T-helper 1 cell treated with Interleukin-12 subunit alpha and Interleukin-12 subunit beta and Interleukin-4 antibody, amounts not matched to agents 30 μg/mL and 1 μg/mL, for 36 hours (primary cell): ENCODE results near the gene REXO4.
"Not testable (repeated sequence)": the region's sequence is repeated elsewhere in the genome, so short reads cannot be mapped to it uniquely, and the experiment has no call there.

Experiments used
- H3K27ac Mint-ChIP-seq: one replicate; pipeline ENCODE4 v1.8.0; 2021; ENCODE audit warnings: mild to moderate bottlenecking, mixed read lengths
- H3K27me3 Mint-ChIP-seq: one replicate; pipeline ENCODE4 v1.8.0; 2021; ENCODE audit warnings: low read depth, mixed read lengths
- H3K36me3 Mint-ChIP-seq: one replicate; pipeline ENCODE4 v1.8.0; 2021; ENCODE audit warnings: low read depth, mixed read lengths
- H3K4me1 Mint-ChIP-seq: one replicate; pipeline ENCODE4 v1.8.0; 2021; ENCODE audit warnings: low read depth, mixed read lengths
- H3K4me3 Mint-ChIP-seq: one replicate; pipeline ENCODE4 v1.8.0; 2021; ENCODE audit warnings: mild to moderate bottlenecking, moderate library complexity, mixed read lengths
- H3K9me3 Mint-ChIP-seq: one replicate; pipeline ENCODE4 v1.8.0; 2021; ENCODE audit warnings: mixed read lengths

The REXO4 gene

GRCh38 chr9:133394687-133395271 is 23.0 kb downstream of the REXO4 start:
- no peaks in the 10 kb centered on the region for H3K4me1 Mint-ChIP-seq
- H3K9me3 Mint-ChIP-seq = no peaks in the 10 kb centered on the region
- H3K27me3 Mint-ChIP-seq = no peaks in the 10 kb centered on the region
- no peak overlapping the region for H3K4me3 Mint-ChIP-seq
- no peak overlapping the region for H3K27ac Mint-ChIP-seq
- no peaks in the 10 kb centered on the region for H3K36me3 Mint-ChIP-seq

GRCh38 chr9:133393399-133393798 is 24.4 kb downstream of the REXO4 start:
- Mint-ChIP-seq H3K4me3 (no peak overlapping the region), H3K27me3 (no peaks in the 10 kb centered on the region), H3K4me1 (no peaks in the 10 kb centered on the region), H3K9me3 (no peaks in the 10 kb centered on the region), H3K36me3 (no peaks in the 10 kb centered on the region), H3K27ac (no peak overlapping the region)

GRCh38 chr9:133392308-133392707 is 25.5 kb downstream of the REXO4 start:
- H3K27me3 Mint-ChIP-seq, H3K36me3 Mint-ChIP-seq, H3K27ac Mint-ChIP-seq, H3K9me3 Mint-ChIP-seq, H3K4me1 Mint-ChIP-seq, H3K4me3 Mint-ChIP-seq: not testable (repeated sequence)

- not testable (repeated sequence) for H3K4me3 Mint-ChIP-seq, H3K27ac Mint-ChIP-seq, H3K36me3 Mint-ChIP-seq, H3K27me3 Mint-ChIP-seq, H3K4me1 Mint-ChIP-seq, H3K9me3 Mint-ChIP-seq
These were observed 26.4 kb downstream of the REXO4 start for GRCh38 chr9:133391449-133391848.

GRCh38 chr9:133390713-133391112 is 27.1 kb downstream of the REXO4 start:
- H3K4me3 Mint-ChIP-seq = no peak overlapping the region
- H3K9me3 Mint-ChIP-seq = no peaks in the 10 kb centered on the region
- no peaks in the 10 kb centered on the region for H3K27me3 Mint-ChIP-seq
- H3K27ac Mint-ChIP-seq = no peak overlapping the region
- no peaks in the 10 kb centered on the region for H3K36me3 Mint-ChIP-seq
- no peaks in the 10 kb centered on the region for H3K4me1 Mint-ChIP-seq

- no peaks in the 10 kb centered on the region for H3K9me3 Mint-ChIP-seq
- H3K36me3 Mint-ChIP-seq = no peaks in the 10 kb centered on the region
- H3K27ac Mint-ChIP-seq = no peak overlapping the region
- H3K4me1 Mint-ChIP-seq = no peaks in the 10 kb centered on the region
- no peak overlapping the region for H3K4me3 Mint-ChIP-seq
- no peaks in the 10 kb centered on the region for H3K27me3 Mint-ChIP-seq
These were observed 28.2 kb downstream of the REXO4 start for GRCh38 chr9:133389562-133389961.

GRCh38 chr9:133389025-133389557 is 28.7 kb downstream of the REXO4 start:
- Mint-ChIP-seq H3K27me3 (no peaks in the 10 kb centered on the region), H3K4me1 (no peaks in the 10 kb centered on the region), H3K4me3 (no peak overlapping the region), H3K27ac (no peak overlapping the region), H3K9me3 (no peaks in the 10 kb centered on the region), H3K36me3 (no peaks in the 10 kb centered on the region)

- H3K4me1 Mint-ChIP-seq = no peaks in the 10 kb centered on the region
- no peaks in the 10 kb centered on the region for H3K9me3 Mint-ChIP-seq
- H3K4me3 Mint-ChIP-seq = no peak overlapping the region
- H3K27ac Mint-ChIP-seq = no peak overlapping the region
- no peaks in the 10 kb centered on the region for H3K27me3 Mint-ChIP-seq
- no peaks in the 10 kb centered on the region for H3K36me3 Mint-ChIP-seq
These were observed 30.1 kb downstream of the REXO4 start for GRCh38 chr9:133387680-133388079.

GRCh38 chr9:133386338-133386737 is 31.5 kb downstream of the REXO4 start:
- no peaks in the 10 kb centered on the region for H3K27me3 Mint-ChIP-seq
- H3K9me3 Mint-ChIP-seq = no peaks in the 10 kb centered on the region
- H3K27ac Mint-ChIP-seq = no peak overlapping the region
- no peak overlapping the region for H3K4me3 Mint-ChIP-seq
- no peaks in the 10 kb centered on the region for H3K4me1 Mint-ChIP-seq
- H3K36me3 Mint-ChIP-seq = no peaks in the 10 kb centered on the region

GRCh38 chr9:133385452-133385851 is 32.4 kb downstream of the REXO4 start:
- Mint-ChIP-seq H3K36me3 (no peaks in the 10 kb centered on the region), H3K4me1 (no peaks in the 10 kb centered on the region), H3K27ac (no peak overlapping the region), H3K4me3 (no peak overlapping the region), H3K9me3 (no peaks in the 10 kb centered on the region), H3K27me3 (no peaks in the 10 kb centered on the region)

- no peaks in the 10 kb centered on the region for H3K36me3 Mint-ChIP-seq
- no peaks in the 10 kb centered on the region for H3K27me3 Mint-ChIP-seq
- no peak overlapping the region for H3K27ac Mint-ChIP-seq
- no peaks in the 10 kb centered on the region for H3K4me1 Mint-ChIP-seq
- H3K9me3 Mint-ChIP-seq = no peaks in the 10 kb centered on the region
- H3K4me3 Mint-ChIP-seq = no peak overlapping the region
These were observed 33.0 kb downstream of the REXO4 start for GRCh38 chr9:133384736-133385321.

GRCh38 chr9:133383438-133383837 is 34.4 kb downstream of the REXO4 start:
- H3K27me3 Mint-ChIP-seq = no peaks in the 10 kb centered on the region
- H3K9me3 Mint-ChIP-seq = no peaks in the 10 kb centered on the region
- H3K4me1 Mint-ChIP-seq = no peaks in the 10 kb centered on the region
- no peaks in the 10 kb centered on the region for H3K36me3 Mint-ChIP-seq
- no peak overlapping the region for H3K4me3 Mint-ChIP-seq
- H3K27ac Mint-ChIP-seq = no peak overlapping the region

- H3K4me1 Mint-ChIP-seq = no peaks in the 10 kb centered on the region
- H3K27me3 Mint-ChIP-seq = no peaks in the 10 kb centered on the region
- no peaks in the 10 kb centered on the region for H3K36me3 Mint-ChIP-seq
- H3K4me3 Mint-ChIP-seq = no peak overlapping the region
- no peaks in the 10 kb centered on the region for H3K9me3 Mint-ChIP-seq
- H3K27ac Mint-ChIP-seq = no peak overlapping the region
These were observed 35.2 kb downstream of the REXO4 start for GRCh38 chr9:133382507-133383141.

- Mint-ChIP-seq H3K4me1 (no peaks in the 10 kb centered on the region), H3K4me3 (no peak overlapping the region), H3K9me3 (no peaks in the 10 kb centered on the region), H3K27ac (no peak overlapping the region), H3K27me3 (no peaks in the 10 kb centered on the region), H3K36me3 (no peaks in the 10 kb centered on the region)
These were observed 37.1 kb downstream of the REXO4 start for GRCh38 chr9:133380734-133381133.
